ENCODE results near the gene DEAF1. TPM values are rescaled to one million over a fixed set of nuclear protein-coding genes. Genes with fewer than 3 reads are reported as not detected.

The DEAF1 gene
- total RNA-seq, 4 donors from 2014 or later, result 20.3 to 29.0 (median 23.0) TPM

DNA sequence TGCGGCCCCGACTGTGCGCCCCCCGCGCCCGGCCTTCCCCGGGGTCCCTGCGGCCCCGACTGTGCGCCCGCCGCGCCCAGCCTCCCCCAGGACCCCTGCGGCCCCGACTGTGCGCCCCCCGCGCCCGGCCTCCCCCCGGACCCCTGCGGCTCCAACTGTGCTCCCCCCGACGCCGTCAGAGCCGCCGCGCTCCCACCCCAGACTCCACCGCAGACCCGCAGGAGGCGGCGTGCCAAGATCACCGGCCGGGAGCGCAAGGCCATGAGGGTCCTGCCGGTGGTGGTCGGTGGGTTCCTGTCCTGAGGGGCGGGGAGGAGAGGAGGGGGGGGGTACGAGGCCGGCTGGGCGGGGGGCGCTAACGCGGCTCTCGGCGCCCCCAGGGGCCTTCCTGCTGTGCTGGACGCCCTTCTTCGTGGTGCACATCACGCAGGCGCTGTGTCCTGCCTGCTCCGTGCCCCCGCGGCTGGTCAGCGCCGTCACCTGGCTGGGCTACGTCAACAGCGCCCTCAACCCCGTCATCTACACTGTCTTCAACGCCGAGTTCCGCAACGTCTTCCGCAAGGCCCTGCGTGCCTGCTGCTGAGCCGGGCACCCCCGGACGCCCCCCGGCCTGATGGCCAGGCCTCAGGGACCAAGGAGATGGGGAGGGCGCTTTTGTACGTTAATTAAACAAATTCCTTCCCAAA lies 54.9 kb downstream of the DEAF1 start:
- TF ChIP-seq, protein P1, sequence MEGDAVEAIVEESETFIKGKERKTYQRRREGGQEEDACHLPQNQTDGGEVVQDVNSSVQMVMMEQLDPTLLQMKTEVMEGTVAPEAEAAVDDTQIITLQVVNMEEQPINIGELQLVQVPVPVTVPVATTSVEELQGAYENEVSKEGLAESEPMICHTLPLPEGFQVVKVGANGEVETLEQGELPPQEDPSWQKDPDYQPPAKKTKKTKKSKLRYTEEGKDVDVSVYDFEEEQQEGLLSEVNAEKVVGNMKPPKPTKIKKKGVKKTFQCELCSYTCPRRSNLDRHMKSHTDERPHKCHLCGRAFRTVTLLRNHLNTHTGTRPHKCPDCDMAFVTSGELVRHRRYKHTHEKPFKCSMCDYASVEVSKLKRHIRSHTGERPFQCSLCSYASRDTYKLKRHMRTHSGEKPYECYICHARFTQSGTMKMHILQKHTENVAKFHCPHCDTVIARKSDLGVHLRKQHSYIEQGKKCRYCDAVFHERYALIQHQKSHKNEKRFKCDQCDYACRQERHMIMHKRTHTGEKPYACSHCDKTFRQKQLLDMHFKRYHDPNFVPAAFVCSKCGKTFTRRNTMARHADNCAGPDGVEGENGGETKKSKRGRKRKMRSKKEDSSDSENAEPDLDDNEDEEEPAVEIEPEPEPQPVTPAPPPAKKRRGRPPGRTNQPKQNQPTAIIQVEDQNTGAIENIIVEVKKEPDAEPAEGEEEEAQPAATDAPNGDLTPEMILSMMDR (IDR thresholded peaks at IDR 0.05), result no peak
- DNase-seq (ENCODE audit: low spot score) (no peak), ATAC-seq (ENCODE audit: low FRiP score) (no peak)

DNA sequence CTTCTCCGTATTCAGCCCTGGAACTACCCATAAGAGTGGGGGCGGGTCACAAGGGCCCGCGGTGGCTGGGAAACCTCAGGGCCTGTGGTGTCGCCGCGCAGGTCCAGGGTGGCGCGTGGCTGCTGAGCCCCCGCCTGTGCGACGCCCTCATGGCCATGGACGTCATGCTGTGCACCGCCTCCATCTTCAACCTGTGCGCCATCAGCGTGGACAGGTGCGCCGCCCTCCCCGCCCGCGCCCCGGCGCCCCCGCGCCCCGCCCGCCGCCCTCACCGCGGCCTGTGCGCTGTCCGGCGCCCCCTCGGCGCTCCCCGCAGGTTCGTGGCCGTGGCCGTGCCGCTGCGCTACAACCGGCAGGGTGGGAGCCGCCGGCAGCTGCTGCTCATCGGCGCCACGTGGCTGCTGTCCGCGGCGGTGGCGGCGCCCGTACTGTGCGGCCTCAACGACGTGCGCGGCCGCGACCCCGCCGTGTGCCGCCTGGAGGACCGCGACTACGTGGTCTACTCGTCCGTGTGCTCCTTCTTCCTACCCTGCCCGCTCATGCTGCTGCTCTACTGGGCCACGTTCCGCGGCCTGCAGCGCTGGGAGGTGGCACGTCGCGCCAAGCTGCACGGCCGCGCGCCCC lies 55.6 kb downstream of the DEAF1 start:
- DNase-seq (ENCODE audit: low spot score) (no peak), ATAC-seq (ENCODE audit: low FRiP score) (no peak)
- TF ChIP-seq, protein P1 (IDR thresholded peaks at IDR 0.05), result no peak

DNA sequence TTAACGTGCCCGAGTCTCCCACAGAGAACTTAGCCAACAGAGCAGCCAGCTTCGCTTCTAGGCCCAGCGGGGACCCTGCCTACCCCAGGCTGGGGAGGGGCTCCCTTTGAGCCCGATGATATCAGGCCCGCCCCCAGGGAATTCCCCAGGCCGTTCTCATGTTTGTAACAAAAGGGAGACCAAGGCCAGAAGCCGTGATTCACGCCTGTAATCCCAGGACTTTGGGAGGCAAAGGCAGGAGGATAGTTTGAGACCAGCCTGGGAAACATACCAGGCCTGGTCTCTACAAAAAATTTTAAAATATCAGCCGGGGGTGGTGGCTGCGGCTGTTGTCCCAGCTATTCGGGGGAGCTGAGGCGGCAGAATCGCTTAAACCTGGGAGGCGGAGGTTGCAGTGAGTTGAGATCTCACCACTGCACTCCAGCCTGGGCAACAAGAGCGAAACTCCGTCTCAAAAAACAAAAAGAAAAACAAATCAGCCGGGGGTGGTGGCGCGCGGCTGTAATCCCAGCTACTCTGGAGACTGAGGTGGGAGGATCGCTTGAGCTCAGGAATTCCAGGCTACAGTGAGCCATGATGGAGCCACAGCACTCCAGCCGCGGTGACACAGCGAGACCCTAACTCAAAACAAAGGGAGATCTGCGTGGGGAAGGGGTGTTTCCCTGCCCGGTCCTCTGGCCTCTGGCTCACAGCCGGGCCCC lies 56.2 kb downstream of the DEAF1 start:
- ATAC-seq (ENCODE audit: low FRiP score) (no peak), DNase-seq (ENCODE audit: low spot score) (no peak)
- TF ChIP-seq, protein P1 (IDR thresholded peaks at IDR 0.05), result no peak

DNA sequence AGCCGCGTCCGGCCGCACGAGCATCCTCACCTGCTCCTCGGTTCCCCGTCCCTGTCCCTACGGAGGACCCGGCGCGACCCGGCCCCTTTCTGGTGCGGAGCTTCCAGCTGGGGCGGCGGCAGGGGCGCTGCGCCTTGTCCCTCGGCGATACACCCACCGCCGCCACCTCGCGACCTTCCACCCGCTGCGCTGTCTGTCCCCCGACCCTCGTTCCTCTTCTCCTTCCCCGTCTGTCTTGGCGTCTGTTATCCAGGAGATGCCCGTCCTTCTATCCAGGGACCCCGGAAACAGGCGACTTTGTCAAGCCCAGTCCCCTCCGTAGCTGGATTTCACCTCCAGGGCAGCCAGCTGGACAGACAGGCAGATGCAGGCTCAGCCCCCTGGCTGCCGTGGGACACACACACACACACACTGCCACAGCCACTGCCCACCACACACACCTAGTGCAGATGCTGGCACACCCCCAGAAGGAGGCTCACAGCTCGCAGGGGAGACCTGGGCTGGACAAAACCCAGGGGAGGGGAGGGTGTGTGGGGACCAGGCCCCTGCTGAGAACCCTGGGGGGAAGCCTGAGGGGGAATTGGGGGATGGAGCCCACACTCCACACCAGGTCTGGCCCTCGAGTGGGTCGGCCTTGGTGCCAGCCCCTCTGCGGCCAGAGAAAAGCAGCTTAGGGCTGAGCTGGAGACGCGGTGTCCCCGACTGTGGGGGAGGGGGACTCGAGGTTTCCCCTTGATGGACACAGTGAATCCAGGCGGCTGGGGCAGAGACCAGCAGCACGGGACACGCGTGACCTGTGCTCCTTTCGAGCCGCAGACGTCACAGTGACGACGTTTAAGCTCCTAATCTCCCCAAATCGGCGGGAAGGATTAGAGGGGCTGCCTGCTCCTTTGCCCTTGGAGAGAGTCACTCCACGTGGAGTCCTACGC lies 57.2 kb downstream of the DEAF1 start:
- ATAC-seq (ENCODE audit: low FRiP score), result no peak
- TF ChIP-seq, protein P1 (IDR thresholded peaks at IDR 0.05), result no peak
- no peak for DNase-seq (ENCODE audit: low spot score)

DNA sequence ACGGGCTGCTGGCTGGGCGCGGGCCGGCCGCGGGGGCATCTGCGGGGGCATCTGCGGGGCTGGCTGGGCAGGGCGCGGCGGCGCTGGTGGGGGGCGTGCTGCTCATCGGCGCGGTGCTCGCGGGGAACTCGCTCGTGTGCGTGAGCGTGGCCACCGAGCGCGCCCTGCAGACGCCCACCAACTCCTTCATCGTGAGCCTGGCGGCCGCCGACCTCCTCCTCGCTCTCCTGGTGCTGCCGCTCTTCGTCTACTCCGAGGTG lies 57.8 kb downstream of the DEAF1 start:
- DNase-seq (ENCODE audit: low spot score), result no peak
- TF ChIP-seq, protein P1 (IDR thresholded peaks at IDR 0.05), result no peak
- ATAC-seq (ENCODE audit: low FRiP score), result no peak

DNA sequence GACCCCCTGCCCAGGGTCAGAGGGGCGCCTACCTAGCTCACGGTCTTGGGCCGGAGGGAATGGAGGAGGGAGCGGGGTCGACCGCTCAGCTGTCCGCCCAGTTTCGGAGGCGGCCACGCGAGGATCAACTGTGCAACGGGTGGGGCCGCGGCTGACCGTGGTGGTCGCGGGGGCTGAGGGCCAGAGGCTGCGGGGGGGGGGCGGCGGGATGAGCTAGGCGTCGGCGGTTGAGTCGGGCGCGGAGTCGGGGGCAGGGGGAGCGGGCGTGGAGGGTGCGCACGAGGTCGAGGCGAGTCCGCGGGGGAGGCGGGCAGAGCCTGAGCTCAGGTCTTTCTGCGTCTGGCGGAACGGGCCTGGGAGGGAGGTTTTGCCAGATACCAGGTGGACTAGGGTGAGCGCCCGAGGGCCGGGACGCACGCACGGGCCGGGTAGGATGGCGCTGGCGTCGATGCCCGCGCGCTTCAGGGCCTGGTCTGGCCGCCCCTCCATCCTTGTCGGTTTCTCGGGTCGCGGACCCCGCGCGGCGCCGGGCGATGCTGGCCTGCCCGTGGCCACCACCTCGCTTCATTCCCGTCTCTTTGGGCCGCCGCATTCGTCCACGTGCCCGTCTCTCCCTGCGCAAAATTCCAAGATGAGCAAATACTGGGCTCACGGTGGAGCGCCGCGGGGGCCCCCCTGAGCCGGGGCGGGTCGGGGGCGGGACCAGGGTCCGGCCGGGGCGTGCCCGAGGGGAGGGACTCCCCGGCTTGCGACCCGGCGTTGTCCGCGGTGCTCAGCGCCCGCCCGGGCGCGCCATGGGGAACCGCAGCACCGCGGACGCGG lies 58.3 kb downstream of the DEAF1 start, which contains the start of gene DRD4:
TSS of gene DRD4 (plus strand) at position 759 of the 822 bp plus-strand sequence. CDS start at position 795, 36 bp downstream.
- ATAC-seq (ENCODE audit: low FRiP score), result peak; percentile 77
- no peak for DNase-seq (ENCODE audit: low spot score)
- TF ChIP-seq, protein P1 (IDR thresholded peaks at IDR 0.05), result no peak
